ENCODE results near the gene GCNT2.
"Not testable (repeated sequence)": the region's sequence is repeated elsewhere in the genome, so short reads cannot be mapped to it uniquely, and the experiment has no call there.

The GCNT2 gene

DNA sequence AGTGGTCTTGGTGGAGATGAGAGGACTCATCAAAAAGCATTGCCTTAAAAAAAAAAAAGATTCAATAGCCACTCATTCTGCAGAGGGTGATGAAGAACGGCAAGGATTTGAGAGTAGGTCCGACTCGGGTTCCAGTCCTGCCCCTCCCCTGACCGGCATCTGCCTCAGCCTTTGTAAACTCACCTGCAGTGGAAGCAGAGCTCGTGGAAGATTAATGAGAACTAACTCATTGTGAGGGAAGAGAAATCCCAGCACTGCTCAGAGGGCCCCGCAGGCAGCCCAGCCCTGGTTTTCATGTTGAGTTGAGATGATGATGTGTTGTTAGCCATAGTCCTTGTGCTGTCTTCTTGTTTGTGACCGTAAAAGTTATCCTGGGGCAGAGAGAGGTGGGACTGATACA lies 59.4 kb downstream of the GCNT2 start:
- no peak for DNase-seq (ENCODE audit: low spot score)

DNA sequence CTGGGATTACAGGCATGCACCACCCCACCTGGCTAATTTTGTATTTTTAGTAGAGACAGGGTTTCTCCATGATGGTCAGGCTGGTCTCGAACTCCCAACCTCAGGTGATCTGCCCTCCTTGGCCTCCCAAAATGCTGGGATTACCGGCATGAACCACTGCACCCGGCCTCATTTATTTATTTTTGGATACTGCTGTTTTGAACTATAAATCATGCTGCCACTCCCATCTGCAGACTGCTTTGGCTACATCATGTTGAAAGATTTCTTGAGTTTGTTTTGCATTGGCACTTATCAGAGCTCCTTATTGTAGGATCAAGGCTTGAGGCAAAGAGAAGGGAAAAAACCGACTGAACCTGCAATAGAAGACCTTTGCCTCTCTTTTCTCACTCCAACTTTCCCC lies 60.3 kb downstream of the GCNT2 start:
- DNase-seq (ENCODE audit: low spot score): not testable (repeated sequence)

DNA sequence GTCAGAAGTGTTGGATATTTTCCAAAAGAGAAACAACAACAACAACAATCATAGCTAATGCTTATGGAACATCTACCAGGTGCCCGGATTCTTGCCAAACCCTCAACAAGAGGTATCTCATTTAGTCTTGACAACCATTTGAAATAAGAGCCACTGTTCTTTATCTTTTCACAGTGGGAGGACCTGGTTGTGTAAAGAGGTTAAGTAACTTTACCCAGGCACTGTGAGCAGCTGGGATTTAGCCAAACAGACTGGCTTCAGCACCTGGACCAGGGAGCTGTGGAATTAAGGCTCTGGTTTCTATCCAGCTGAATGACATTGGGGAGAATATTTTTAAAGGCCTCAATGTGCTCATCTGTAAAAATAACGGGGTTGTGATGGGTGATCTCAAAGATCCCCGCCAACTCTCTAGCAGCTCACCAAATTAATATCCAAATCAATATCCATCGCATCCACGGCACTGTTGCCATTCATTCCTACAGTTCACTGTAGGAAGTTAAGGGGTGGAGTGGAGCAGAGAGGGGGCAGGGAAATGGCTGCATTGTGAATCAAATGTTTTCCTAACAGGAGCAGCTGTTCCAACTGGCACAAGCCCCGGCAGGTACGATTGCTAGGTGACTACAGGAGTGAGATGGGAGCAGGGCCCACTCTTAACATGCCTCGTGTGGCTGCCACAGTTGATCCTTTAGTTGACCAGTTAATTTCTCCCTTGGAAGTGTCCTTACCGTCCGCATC lies 61.8 kb downstream of the GCNT2 start:
- DNase-seq (ENCODE audit: low spot score): no peak

DNA sequence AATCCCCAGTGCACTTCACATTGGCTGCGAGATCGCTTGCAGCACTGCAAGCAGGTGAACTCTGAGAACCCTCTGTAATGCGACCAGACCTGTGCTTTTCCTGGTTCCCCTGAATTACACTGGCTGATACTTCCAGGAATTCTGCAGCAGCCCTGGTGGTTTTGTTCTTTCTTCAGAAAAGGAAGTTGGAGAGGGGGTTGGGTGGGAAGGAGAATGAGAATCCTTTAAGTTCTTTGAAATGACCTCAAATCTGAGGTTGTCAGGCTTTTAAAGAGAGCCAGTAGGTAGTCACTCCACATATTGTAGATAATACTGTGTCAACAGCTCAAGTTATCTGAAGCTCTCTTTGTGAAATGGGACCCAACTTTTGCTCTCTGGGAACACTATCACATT lies 62.4 kb downstream of the GCNT2 start:
- DNase-seq (ENCODE audit: low spot score): no peak

DNA sequence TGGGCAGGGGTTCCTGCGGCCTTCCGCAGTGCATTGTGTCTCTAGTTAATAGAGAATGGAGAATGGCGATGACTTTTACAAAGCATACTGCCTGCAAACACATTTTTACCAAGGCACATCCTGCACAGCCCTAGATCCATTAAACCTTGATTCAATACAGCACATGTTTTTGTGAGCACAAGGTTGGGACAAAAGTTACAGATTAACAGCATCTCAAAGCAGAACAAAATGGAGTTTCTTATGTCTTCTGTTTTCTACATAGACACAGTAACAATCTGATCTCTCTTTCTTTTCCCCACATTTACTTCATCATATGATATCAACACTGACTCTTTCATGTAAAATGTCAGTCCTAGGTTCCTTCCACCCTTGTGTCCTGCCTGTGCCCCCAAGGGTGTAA lies 63.5 kb downstream of the GCNT2 start:
- no peak for DNase-seq (ENCODE audit: low spot score)

- no peak for DNase-seq (ENCODE audit: low spot score)
These were observed 64.2 kb downstream of the GCNT2 start for GRCh38 chr6:10585209-10585845.

GRCh38 chr6:10586302-10586701 lies 65.2 kb downstream of the GCNT2 start:
- DNase-seq (ENCODE audit: low spot score): no peak

DNA sequence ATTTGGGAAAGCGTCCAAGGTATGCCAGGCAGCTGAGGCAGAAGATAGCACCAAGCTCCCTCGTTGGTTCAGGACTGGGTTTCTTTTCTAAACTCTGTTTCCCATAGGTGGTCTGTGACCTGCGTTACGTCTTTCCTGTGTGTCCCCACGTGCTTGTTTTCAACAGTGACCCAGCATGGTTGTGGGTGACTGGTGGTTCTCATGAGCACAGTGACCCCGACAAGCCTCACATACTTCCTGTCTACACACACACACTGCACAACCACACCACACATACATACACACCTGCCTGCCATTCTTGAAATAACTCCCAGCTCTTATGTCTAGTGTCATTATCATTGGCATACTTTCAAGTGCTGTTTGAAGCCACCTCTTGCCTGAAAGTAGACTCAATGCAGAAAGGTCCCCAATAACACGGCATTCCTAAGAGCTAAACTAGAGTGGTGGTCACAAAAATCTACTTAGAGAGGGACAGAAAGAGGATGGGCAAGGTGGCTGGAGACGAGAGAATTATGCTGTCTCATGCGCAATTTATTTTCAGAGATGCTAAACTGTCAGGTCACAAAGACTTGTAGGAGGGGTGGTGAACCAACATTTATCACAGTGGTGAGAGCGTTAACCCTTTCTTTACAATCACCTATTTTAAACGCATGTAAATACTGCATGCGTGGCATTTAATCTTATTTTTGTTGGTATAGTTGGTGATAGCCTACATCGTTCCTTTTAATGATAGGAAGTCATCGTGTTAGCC lies 66.7 kb downstream of the GCNT2 start:
- no peak for DNase-seq (ENCODE audit: low spot score)

- DNase-seq (ENCODE audit: low spot score): no peak
These were observed 67.6 kb downstream of the GCNT2 start for GRCh38 chr6:10588562-10589428.

DNA sequence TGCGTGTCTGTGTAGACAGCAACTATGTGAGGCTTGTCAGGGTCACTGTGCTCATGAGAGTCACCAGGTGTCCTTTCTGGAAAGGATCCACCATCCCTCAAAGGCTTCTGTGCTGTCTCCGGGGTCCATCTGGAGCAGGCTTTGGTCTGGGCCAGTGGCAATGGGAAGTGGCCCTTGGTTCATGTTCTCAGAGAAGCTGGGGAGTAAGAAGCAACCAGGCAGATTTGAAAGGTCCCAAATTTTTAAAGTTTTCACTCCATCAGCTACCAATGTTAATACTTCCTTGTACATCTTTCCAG lies 68.2 kb downstream of the GCNT2 start:
- DNase-seq (ENCODE audit: low spot score): no peak

DNA sequence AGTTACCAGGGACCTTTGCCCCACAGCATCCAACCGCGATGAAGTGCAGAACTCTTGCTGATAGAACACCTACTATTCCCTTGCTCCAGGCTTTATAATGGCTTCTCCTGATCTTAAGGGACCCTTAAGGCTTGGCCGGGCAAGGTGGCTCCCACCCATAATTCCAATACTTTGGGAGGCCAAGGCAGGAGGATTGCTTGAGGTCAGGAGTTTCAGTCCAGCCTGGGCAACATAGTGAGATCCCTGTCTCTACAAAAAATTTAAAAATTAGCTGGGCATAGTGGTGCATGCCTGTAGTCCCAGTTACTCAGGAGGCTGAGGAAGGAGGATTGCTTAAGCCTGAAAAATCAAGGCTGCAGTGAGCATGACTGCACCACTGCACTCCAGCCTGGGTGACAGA lies 68.8 kb downstream of the GCNT2 start:
- no peak for DNase-seq (ENCODE audit: low spot score)

DNA sequence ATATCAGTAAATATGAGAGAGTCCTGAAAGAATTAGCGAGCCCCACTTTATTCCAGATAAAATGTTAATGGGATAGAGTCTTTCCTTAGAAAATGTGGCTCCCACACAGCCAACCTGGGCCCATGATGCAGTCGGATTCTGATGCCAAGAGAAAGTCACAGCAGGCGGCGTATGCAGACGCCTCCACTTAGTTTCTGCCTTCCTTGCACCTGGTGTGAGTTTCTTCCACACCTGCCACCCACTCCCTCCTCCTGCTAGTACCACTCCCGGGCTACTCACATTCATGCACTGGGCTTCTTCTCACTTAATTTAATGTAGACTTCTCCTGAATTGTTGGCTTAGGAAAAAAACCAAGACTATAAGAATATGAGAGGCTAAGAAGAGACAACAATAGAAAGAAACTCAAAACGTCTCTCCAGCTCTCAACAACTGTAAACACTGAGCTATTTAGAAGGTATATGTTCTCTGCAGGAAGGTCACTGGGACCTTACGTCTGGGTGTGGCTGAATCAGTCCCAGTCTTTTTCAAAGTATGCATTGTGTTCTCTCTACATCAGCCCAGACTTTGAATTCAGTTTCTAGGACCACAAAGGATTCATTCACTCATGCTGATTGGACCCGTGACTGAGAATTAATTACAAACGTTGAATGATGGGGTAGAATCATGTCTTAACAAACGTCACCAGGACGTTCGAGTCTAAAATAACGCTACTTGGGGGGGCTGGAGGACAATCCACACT lies 70.4 kb downstream of the GCNT2 start:
- no peak for DNase-seq (ENCODE audit: low spot score)

DNA sequence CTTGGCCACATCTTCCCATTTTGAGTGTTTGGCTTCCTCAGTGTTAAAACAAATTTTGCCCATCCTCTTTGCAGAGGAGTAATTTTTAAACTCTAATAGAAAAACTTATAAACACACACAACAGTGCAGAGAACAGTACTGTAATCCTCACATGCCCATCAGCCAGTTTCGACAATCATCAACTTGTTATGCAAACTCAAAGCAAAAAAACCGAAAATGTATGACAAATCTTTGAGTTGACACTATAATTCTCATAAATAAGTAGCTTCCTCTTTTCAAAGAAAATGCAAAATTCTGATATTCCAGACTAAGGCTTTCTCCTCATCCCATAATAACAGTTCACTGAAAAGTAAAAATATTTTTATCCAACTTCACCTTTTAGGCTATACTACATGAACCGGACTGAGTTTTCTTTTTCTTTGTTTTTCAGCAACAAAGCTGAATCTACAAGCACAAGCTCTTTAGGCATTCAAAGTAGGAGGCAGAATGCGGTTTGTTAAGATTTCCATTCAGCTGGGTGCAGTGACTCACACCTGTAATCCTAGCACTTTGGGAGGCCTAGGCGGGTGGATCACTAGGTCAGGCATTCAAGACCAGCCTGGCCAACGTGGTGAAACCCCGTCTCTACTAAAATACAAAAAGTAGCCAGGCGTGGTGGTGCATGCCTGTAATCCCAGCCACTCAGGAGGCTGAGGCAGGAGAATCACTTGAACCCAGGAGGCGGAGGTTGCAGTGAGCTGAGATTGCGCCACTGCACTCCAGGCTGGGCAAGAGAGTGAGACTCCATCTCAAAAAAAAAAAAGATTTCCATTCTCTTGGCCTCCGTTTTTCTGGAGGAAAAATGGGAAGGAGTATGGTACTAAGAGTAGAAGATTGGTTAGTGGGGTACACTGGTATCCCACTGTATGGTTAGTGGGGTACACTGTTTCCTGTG lies 74.8 kb downstream of the GCNT2 start:
- DNase-seq (ENCODE audit: low spot score): no peak

GRCh38 chr6:10597499-10598001 lies 76.4 kb downstream of the GCNT2 start:
- no peak for DNase-seq (ENCODE audit: low spot score)

DNA sequence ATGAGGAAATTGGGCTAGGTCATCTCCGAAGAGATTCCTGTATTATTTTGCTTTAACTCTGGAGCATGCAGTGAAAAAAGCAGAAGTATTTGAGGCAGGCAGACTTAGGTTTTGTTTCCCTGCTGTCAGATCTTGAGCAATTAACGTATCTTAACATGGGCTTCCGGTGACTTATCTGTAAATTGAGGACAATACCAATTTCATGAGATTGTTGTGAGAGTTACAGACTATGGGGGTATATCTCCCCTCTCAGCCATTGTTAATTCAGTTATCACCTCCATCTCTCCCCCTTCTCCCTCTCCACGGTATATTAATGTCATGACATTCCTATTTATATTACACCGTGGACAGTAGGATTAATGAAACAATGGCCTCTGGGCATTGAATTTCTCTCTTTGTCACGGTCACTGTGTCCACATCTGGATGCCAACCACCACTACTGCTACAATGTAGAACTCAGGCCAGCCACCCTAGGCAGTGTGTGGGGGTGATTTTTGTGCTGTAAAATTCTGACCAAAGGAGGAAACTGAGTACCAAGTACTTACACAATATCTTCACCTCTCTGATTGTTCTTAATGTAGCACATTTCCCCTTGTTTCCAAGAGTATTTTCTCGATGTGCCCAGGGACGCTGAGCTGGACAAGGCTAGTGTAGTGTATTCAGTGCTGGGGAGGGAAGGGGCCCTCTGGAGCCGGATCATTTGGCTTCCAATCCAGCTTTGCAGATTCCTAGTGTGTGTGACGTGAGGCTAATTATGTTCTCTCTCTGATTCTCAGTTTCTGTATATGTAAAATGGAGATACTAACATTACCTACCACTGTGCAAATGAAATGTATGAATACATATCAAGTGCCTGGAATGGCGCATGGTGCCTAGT lies 77.2 kb downstream of the GCNT2 start:
- DNase-seq (ENCODE audit: low spot score): no peak

DNA sequence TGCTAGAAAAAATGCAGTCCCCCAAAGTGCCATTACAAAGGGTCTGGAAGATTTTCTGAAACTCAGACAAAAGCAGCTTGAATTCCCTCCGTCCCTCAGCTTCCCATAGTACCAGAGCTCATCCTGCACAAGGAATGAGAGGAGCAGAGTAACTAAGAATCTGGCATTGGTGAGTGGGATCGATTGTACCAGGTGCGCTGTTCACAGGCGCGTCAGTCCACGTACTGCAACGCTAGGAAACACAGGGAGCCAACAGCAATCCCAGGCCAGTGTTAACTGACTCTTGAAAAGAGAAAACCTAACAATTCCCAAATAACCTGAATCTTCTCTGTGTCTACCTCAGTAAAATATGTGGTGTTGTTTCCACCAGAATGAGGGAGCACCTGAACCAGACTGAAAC lies 77.9 kb downstream of the GCNT2 start:
- DNase-seq (ENCODE audit: low spot score): no peak

GRCh38 chr6:10600681-10601080 lies 79.5 kb downstream of the GCNT2 start:
- DNase-seq (ENCODE audit: low spot score): not testable (repeated sequence)

DNA sequence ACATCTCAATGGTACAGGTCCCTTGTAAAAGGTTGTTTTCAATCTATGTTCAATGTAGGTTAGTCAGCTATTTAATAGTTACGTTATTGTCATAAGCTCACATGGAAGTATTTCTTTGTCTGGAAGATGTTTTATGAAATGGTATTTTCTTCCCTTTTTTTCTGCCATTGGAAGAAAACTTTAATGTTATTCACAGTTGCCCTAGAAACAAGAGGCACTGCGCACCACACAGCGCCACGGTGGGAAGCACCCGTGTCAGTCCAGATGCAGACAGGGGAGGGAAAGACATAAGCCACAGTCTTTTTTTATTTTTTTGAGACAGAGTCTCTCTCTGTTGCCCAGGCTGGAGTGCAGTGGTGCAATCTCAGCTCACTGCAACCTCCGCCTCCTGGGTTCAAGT lies 82.1 kb downstream of the GCNT2 start:
- DNase-seq (ENCODE audit: low spot score): no peak

GRCh38 chr6:10609038-10609437 lies 87.9 kb downstream of the GCNT2 start:
- DNase-seq (ENCODE audit: low spot score): no peak
